Heart right ventricle (tissue), 16 donors: ENCODE results near the gene SYT14. TPM values are rescaled to one million over a fixed set of nuclear protein-coding genes. Genes with fewer than 3 reads are reported as not detected.
"Not testable (repeated sequence)": the region's sequence is repeated elsewhere in the genome, so short reads cannot be mapped to it uniquely, and the experiment has no call there.

Experiments
- ATAC-seq, 8 donors: fragments of 200-7000 bp; cut with Tn5 transposase; one replicate each; pipeline ENCODE4 v1.9.1; 2020; ENCODE audit warnings: mild to moderate bottlenecking in 8 of 8, moderate library complexity in 8 of 8, moderate number of reproducible peaks in 1 of 8
- DNase-seq, 2 donors: peaks; one replicate each; pipeline ENCODE4 v3.0.0-alpha.2; 2020
- H3K27ac ChIP-seq, 10 donors: fragments of 200-600 bp; sonication (generic) in 2 of 10; one replicate each; pipeline versions ENCODE4 v1.5.0 to v1.8.0; 2020 to 2022; ENCODE audit warnings: mild to moderate bottlenecking in 3 of 10
- H3K27me3 ChIP-seq, 7 donors: fragments of 200-600 bp; one replicate each; pipeline ENCODE4 v1.8.0; 2021 to 2022; ENCODE audit warnings: mild to moderate bottlenecking in 2 of 7
- H3K36me3 ChIP-seq, 9 donors: fragments of 200-600 bp; sonication (generic) in 1 of 9; one replicate each; pipeline versions ENCODE4 v1.5.0 to v1.8.0; 2020 to 2022; ENCODE audit warnings: mild to moderate bottlenecking in 2 of 9
- H3K4me1 ChIP-seq, 9 donors: fragments of 200-600 bp; sonication (generic) in 1 of 9; one replicate each; pipeline versions ENCODE4 v1.5.0 to v1.8.0; 2020 to 2022; ENCODE audit warnings: mild to moderate bottlenecking in 4 of 9
- H3K4me3 ChIP-seq, 10 donors: fragments of 200-600 bp; sonication (generic) in 2 of 10; one replicate each; pipeline versions ENCODE4 v1.5.0 to v1.8.0; 2020 to 2022; ENCODE audit warnings: mild to moderate bottlenecking in 7 of 10, moderate library complexity in 2 of 10
- H3K9me3 ChIP-seq, 11 donors: fragments of 200-600 bp in 10 of 11; sonication (generic) in 2 of 11; one replicate each; pipeline versions ENCODE4 v1.5.0 to v1.8.0; 2013 to 2022; ENCODE audit warnings: mild to moderate bottlenecking in 2 of 11, control low read depth in 1 of 11, moderate library complexity in 1 of 11
- WGBS, 2 donors: extraction: QIAGEN DNeasy Blood & Tissue Kit; methylation state at CpG; one replicate each; pipeline ENCODE4 v1.1.7; 2013; ENCODE audit warnings: inconsistent platforms in 1 of 2; 5-methylcytosine and 5-hydroxymethylcytosine counted together
- intact Hi-C, 10 donors: fragments of 100-400 bp; cut with DNase I; formaldehyde crosslinking; loops; one replicate each; pipeline versions ENCODE4 v1.11.1 to v1.14.2; 2022
- polyA plus RNA-seq, 2 donors: library from polyadenylated mRNA; stranded (reverse); fragments of 200-250 nt; gene quantifications; one replicate each; pipeline ENCODE4 v1.2.3, GENCODE V29; 2013
- total RNA-seq, 10 donors: library from RNA; stranded (reverse); fragmentation: NEBNext Ultra II Directional in 3 of 10; extraction: Animal tissue kit (Norgen Biotek cat#: 25700) in 3 of 10; gene quantifications; one replicate each; pipeline versions ENCODE4 v1.2.1 to v1.2.4, GENCODE V29; 2021 to 2023
- TF ChIP-seq, protein P1 (sequence below), 9 donors: fragments of 200-600 bp; sonication (generic) in 2 of 9; IDR thresholded peaks; one replicate each; pipeline versions ENCODE4 v1.5.0 to v1.8.0; 2021 to 2022; ENCODE audit warnings: antibody characterized with exemption in 9 of 9, mild to moderate bottlenecking in 5 of 9, moderate library complexity in 1 of 9
- donor health status: Arrhythmogenic right ventricular cardiomyopathy.
- donor health status: ischemic (EF 13 %, LVEDD 7.1; RV severe dilation, severe dysfunction).
- donor health status: healthy with polysubstance abuse.
- donor health status: DM: no; HTN: yes; CAD: no.
- donor health status: DM: no; HTN: no; CAD: no.
- donor health status: ischemic (EF 25% LVEDD 6.9; RV normal size, moderate dysfunction).
- donor health status: ischemic (EF 25% LVEDD 5.7; RV mildly dilated, moderate dysfunction).
- donor health status: healthy.
- donor health status: DM: yes; HTN: yes; CAD: no.
- donor health status: Ischemic cardiomyopathy.
- donor health status: ischemic (EF 35%, LVEDD 5.7; RV mildly dilated, moderate dysfunction).
- donor health status: nonischemic (EF 11% LVEDD 7.7; RV severe dilation, severe dysfunction).
- donor health status: DM: yes; HTN: yes; CAD: no.
- donor health status: PGD.
- donor health status: ischemic (EF 29% LVEDD 5.4; RV normal size, mild dysfunction).
- donor health status: nonischemic (EF 23%, LVEDD 6.1; RV moderate dilation, normal function).

The SYT14 gene
- total and polyA plus RNA-seq, 12 donors = 0.06 TPM; not detected in 11

DNA sequence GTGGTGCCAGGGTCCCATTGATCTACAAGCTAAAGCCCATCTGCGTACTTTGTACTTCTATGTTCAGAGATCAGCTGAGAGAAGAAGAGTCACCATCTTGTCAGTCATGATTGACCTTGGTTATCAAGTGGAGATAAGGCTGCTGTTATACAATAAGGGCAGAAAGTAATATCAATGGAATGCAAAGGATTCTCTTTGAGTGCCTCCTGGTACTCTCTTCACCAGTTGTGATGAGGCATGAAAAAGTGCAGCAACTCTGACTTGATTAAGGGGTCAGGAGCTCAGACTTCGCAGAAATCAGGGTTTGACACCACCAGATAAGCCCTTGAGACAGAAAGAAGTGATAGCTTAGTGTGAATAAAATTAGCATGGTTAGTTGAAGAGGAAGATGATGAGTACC lies 25.7 kb upstream of the SYT14 start:
- intact Hi-C loops = no loop called here
- H3K4me3 ChIP-seq = no peak overlapping the region
- no peak overlapping the region for H3K27ac ChIP-seq
- H3K4me1 ChIP-seq = no peaks in the 10 kb centered on the region
- DNase-seq = no peak
- no peaks in the 10 kb centered on the region for H3K36me3 ChIP-seq
- ATAC-seq = no peak
- WGBS, 2 donors = 54% methylated on average over 2 of the region's 2 CpGs; no CpG with 5 or more reads in 1 of the 2 donors
- TF ChIP-seq, protein P1, sequence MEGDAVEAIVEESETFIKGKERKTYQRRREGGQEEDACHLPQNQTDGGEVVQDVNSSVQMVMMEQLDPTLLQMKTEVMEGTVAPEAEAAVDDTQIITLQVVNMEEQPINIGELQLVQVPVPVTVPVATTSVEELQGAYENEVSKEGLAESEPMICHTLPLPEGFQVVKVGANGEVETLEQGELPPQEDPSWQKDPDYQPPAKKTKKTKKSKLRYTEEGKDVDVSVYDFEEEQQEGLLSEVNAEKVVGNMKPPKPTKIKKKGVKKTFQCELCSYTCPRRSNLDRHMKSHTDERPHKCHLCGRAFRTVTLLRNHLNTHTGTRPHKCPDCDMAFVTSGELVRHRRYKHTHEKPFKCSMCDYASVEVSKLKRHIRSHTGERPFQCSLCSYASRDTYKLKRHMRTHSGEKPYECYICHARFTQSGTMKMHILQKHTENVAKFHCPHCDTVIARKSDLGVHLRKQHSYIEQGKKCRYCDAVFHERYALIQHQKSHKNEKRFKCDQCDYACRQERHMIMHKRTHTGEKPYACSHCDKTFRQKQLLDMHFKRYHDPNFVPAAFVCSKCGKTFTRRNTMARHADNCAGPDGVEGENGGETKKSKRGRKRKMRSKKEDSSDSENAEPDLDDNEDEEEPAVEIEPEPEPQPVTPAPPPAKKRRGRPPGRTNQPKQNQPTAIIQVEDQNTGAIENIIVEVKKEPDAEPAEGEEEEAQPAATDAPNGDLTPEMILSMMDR (IDR thresholded peaks at IDR 0.05) = no peak
- no peaks in the 10 kb centered on the region for H3K27me3 ChIP-seq
- peaks cover 0 to 7% (median 0%) of the 10 kb centered on the region in 11 donors for H3K9me3 ChIP-seq

DNA sequence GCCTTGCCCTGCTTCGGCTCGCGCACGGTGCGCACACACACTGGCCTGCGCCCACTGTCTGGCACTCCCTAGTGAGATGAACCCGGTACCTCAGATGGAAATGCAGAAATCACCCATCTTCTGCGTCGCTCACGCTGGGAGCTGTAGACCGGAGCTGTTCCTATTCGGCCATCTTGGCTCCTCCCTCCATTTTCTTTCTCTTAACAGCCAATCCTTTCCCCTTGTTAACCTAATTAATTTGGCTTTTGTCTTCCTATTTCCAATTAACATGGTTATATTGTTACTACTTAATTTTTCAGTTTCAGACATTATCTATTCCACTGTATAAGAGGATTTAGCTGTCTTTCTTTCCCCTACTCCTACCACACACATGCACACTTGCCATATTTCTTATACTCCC lies 18.4 kb upstream of the SYT14 start:
- H3K27ac ChIP-seq, H3K4me1 ChIP-seq, ATAC-seq, H3K4me3 ChIP-seq, DNase-seq, H3K27me3 ChIP-seq, H3K36me3 ChIP-seq, intact Hi-C loops: not testable (repeated sequence)
- 86 to 95% methylated on average over 5 to 11 of the region's 12 CpGs for whole genome bisulfite sequencing, 2 donors
- peaks cover 0 to 18% (median 0%) of the 10 kb centered on the region in 11 donors for H3K9me3 ChIP-seq

DNA sequence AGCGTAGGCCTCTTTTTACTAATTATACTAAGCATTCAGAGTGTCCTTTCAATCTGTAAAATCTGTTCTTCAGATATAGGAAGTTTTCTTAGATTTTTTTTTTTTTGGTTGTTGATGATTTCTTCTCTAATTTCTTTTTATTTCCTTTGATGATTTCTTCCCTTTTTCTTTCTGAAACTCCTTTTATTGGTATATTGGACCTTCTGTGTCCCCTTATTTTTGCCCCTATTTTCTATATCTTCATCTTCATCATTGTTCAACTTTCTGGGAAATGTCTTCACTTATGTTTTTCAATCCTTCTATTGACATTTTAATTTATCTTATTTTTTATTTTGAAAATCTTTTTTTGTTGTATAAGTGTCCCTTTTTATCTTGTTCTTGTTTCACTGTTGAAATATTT lies 17.2 kb upstream of the SYT14 start:
- Histone ChIP-seq H3K4me1 (no peaks in the 10 kb centered on the region), H3K27ac (no peak overlapping the region), H3K9me3 (peaks cover 0 to 18% (median 0%) of the 10 kb centered on the region in 11 donors), H3K4me3 (no peak overlapping the region), H3K36me3 (no peaks in the 10 kb centered on the region), H3K27me3 (peaks cover 0 to 3% (median 0%) of the 10 kb centered on the region in 7 donors)
- intact Hi-C loops = no loop called here
- DNase-seq (no peak), ATAC-seq (no peak)
- TF ChIP-seq, protein P1 (IDR thresholded peaks at IDR 0.05) = no peak
- 86 to 90% methylated on average over 1 of the region's 1 CpG for WGBS, 2 donors

DNA sequence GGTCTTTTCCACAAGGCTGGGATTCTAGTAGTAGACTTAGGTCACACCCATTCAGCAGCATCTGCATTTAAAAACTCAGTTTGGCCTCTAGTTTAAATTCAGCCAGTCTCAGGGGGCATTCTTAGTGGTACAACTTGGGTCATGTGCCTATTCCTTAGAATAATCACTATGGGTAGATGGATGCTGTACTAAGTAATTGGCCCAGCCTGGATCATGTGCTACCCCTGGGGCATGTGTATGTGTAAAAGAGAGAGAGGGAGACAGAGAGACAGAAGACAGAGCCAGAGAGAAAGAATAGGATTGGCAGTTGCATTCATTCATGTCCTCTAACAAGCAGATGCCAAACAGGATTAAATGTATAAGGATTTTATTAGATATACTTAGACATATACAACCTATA lies 13.6 kb upstream of the SYT14 start:
- Histone ChIP-seq H3K4me1 (no peaks in the 10 kb centered on the region), H3K36me3 (no peaks in the 10 kb centered on the region), H3K4me3 (no peak overlapping the region), H3K9me3 (peaks cover 0 to 18% (median 0%) of the 10 kb centered on the region in 11 donors), H3K27ac (no peak overlapping the region), H3K27me3 (peaks cover 0 to 6% (median 0%) of the 10 kb centered on the region in 7 donors)
- ATAC-seq (no peak), DNase-seq (no peak)
- intact Hi-C loops = no loop called here
- TF ChIP-seq, protein P1 (IDR thresholded peaks at IDR 0.05) = no peak

DNA sequence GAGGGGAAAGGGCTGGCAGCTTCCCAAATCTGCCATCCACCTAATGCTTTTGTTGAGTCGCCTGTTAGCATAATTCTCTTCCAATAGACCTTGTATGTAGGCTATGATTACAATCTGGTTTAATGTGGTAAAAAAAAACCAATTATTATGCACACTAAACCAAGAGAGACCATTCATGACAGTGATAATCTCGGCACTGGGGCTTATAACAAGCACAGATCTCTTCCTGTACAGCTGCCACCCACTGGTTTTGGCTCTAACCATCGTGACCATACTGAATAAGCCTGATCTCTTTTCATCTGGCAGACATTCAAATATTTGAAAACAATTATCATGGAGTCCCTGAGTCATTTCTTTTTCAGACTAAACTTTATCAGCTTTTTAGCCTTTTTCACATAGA lies 12.0 kb upstream of the SYT14 start:
- WGBS, 2 donors = 37 to 45% methylated on average over 3 of the region's 3 CpGs
- TF ChIP-seq, protein P1 (IDR thresholded peaks at IDR 0.05) = no peak
- ATAC-seq = no peak

More for the DNA sequence above, 12.0 kb upstream of the SYT14 start:
- H3K4me1 ChIP-seq = no peaks in the 10 kb centered on the region
- DNase-seq = no peak
- H3K4me3 ChIP-seq = no peak overlapping the region
- H3K27me3 ChIP-seq = peaks cover 0 to 6% (median 0%) of the 10 kb centered on the region in 7 donors
- H3K27ac ChIP-seq = no peak overlapping the region
- intact Hi-C loops = no loop called here
- H3K36me3 ChIP-seq = no peaks in the 10 kb centered on the region
- peaks cover 0 to 4% (median 0%) of the 10 kb centered on the region in 11 donors for H3K9me3 ChIP-seq
